ENCODE data around the gene P2RY10. TPM values are rescaled to one million over a fixed set of nuclear protein-coding genes. Genes with fewer than 3 reads are reported as not detected.

Gene P2RY10
- total RNA-seq, 1 experiment from 2014 or later = not detected

GRCh38 chrX:78989349-78989748 lies 44.2 kb downstream of the P2RY10 start:
- no peaks in the 10 kb centered on the region for H3K36me3 ChIP-seq (ENCODE audit: control insufficient read depth in 1 of 2, insufficient read depth in 2 of 2, low read length in 2 of 2)
- intact Hi-C loops (cut with micrococcal nuclease) = no loop called here
- no peaks in the 10 kb centered on the region for H3K4me1 ChIP-seq (ENCODE audit: control insufficient read depth in 1 of 2, insufficient read depth in 2 of 2, low read length in 2 of 2)
- no peak overlapping the region for H2AFZ ChIP-seq (ENCODE audit: low read depth, low read length, poor library complexity, severe bottlenecking)
- H3K27me3 ChIP-seq (ENCODE audit: insufficient read depth, low read length) = no peaks in the 10 kb centered on the region
- ChIA-PET CTCF (no interaction called here), POLR2A (no interaction called here), RAD21 (ENCODE audit: low non-redundant PET in 1 of 2, low total read pairs in 2 of 2, uncharacterized antibody in 2 of 2, unreplicated experiment in 2 of 2) (no interaction called here)
- H3K9me2 ChIP-seq (ENCODE audit: insufficient read depth) = no peaks in the 10 kb centered on the region
- no peak overlapping the region for H3K27ac ChIP-seq (ENCODE audit: low read depth, low read length)
- no peaks in the 10 kb centered on the region for H3K79me2 ChIP-seq (ENCODE audit: insufficient read depth, low read length)
- H3K9ac ChIP-seq (ENCODE audit: low read length) = no peak overlapping the region
- no peaks in the 10 kb centered on the region for H3K9me3 ChIP-seq (ENCODE audit: control insufficient read depth in 1 of 2, insufficient read depth in 1 of 2, low read depth in 1 of 2, low read length in 2 of 2)
- H4K20me1 ChIP-seq (ENCODE audit: insufficient read depth) = no peaks in the 10 kb centered on the region
- H3K4me2 ChIP-seq (ENCODE audit: low read length) = no peak overlapping the region
- no TSS peak for BruUV-seq (replicated peaks)
- ATAC-seq = no peak
- no peak for DNase-seq (ENCODE audit: low read depth, low spot score)
- H3K4me3 ChIP-seq (replicated peaks in 1 of 2; ENCODE audit: low read depth in 1 of 2, low read length in 2 of 2) = no peak overlapping the region
- TF ChIP-seq MAX (IDR thresholded peaks at IDR 0.05) (no peak), ZFX (IDR thresholded peaks at IDR 0.05) (no peak), EZH2phosphoT487 (IDR thresholded peaks at IDR 0.05; ENCODE audit: borderline replicate concordance) (no peak), RAD21 (IDR thresholded peaks at IDR 0.05; ENCODE audit: low read depth) (no peak), ZNF274 (IDR thresholded peaks at IDR 0.05; ENCODE audit: low read depth, low read length) (no peak), EGR1 (IDR thresholded peaks at IDR 0.05; ENCODE audit: low read depth) (no peak), JUND (IDR thresholded peaks at IDR 0.05) (no peak), YY1 (IDR thresholded peaks at IDR 0.05; ENCODE audit: extremely low read depth, insufficient replicate concordance, low read depth, low read length) (no peak)

- Histone ChIP-seq H3K27me3 (ENCODE audit: insufficient read depth, low read length) (no peaks in the 10 kb centered on the region), H3K4me1 (ENCODE audit: control insufficient read depth in 1 of 2, insufficient read depth in 2 of 2, low read length in 2 of 2) (no peaks in the 10 kb centered on the region), H3K4me3 (replicated peaks in 1 of 2; ENCODE audit: low read depth in 1 of 2, low read length in 2 of 2) (no peak overlapping the region), H3K9ac (ENCODE audit: low read length) (no peak overlapping the region), H3K4me2 (ENCODE audit: low read length) (no peak overlapping the region), H3K9me3 (ENCODE audit: control insufficient read depth in 1 of 2, insufficient read depth in 1 of 2, low read depth in 1 of 2, low read length in 2 of 2) (no peaks in the 10 kb centered on the region), H3K9me2 (ENCODE audit: insufficient read depth) (no peaks in the 10 kb centered on the region), H3K79me2 (ENCODE audit: insufficient read depth, low read length) (no peaks in the 10 kb centered on the region), H2AFZ (ENCODE audit: low read depth, low read length, poor library complexity, severe bottlenecking) (no peak overlapping the region), H3K27ac (ENCODE audit: low read depth, low read length) (no peak overlapping the region), H3K36me3 (ENCODE audit: control insufficient read depth in 1 of 2, insufficient read depth in 2 of 2, low read length in 2 of 2) (no peaks in the 10 kb centered on the region), H4K20me1 (ENCODE audit: insufficient read depth) (no peaks in the 10 kb centered on the region)
- no peak for ATAC-seq
- intact Hi-C loops (cut with micrococcal nuclease) = no loop called here
- ChIA-PET RAD21 (ENCODE audit: low non-redundant PET in 1 of 2, low total read pairs in 2 of 2, uncharacterized antibody in 2 of 2, unreplicated experiment in 2 of 2) (no interaction called here), POLR2A (no interaction called here), CTCF (no interaction called here)
- no TSS peak for BruUV-seq (replicated peaks)
- no peak for DNase-seq (ENCODE audit: low read depth, low spot score)
- TF ChIP-seq JUND (IDR thresholded peaks at IDR 0.05) = no peak
- TF ChIP-seq YY1 (IDR thresholded peaks at IDR 0.05; ENCODE audit: extremely low read depth, insufficient replicate concordance, low read depth, low read length) = no peak
- no peak for TF ChIP-seq EGR1 (IDR thresholded peaks at IDR 0.05; ENCODE audit: low read depth)
- no peak for TF ChIP-seq SP1 (IDR thresholded peaks at IDR 0.05; ENCODE audit: low read depth)
- TF ChIP-seq TCF7L2 (IDR thresholded peaks at IDR 0.05; ENCODE audit: borderline replicate concordance, extremely low read depth, insufficient read depth, insufficient read length) = no peak
- TF ChIP-seq ZNF274 (IDR thresholded peaks at IDR 0.05; ENCODE audit: low read depth, low read length) = no peak
- TF ChIP-seq CBX3 (IDR thresholded peaks at IDR 0.05; ENCODE audit: low read depth) = no peak
- TF ChIP-seq MAX (IDR thresholded peaks at IDR 0.05) = no peak
- no peak for TF ChIP-seq CTCF (IDR thresholded peaks at IDR 0.05 in 2 of 3, conservative IDR thresholded peaks at IDR 0.05 in 1 of 3; ENCODE audit: borderline replicate concordance in 1 of 3, insufficient read depth in 1 of 3, low read depth in 2 of 3, low read length in 2 of 3)
- TF ChIP-seq FOSL1 (IDR thresholded peaks at IDR 0.05; ENCODE audit: low read depth) = no peak
- TF ChIP-seq POLR2A (IDR thresholded peaks at IDR 0.05; ENCODE audit: borderline replicate concordance, extremely low read depth, insufficient read depth, insufficient read length) = no peak
- no peak for TF ChIP-seq ATF3 (IDR thresholded peaks at IDR 0.05)
Measured at GRCh38 chrX:78997870-78998558, 52.8 kb downstream of the P2RY10 start.
